NCI-H1092 treated with DMSO at 0.1 percent for 48 hours (cell line): Measurements from ENCODE around the gene METTL24.
"Not testable (repeated sequence)": the region's sequence is repeated elsewhere in the genome, so short reads cannot be mapped to it uniquely, and the experiment has no call there.

ENCODE experiments used
- DNase-seq: peaks from one replicate; lab custom pipeline; 2025; lab: John Stamatoyannopoulos, UW

Gene METTL24

DNA sequence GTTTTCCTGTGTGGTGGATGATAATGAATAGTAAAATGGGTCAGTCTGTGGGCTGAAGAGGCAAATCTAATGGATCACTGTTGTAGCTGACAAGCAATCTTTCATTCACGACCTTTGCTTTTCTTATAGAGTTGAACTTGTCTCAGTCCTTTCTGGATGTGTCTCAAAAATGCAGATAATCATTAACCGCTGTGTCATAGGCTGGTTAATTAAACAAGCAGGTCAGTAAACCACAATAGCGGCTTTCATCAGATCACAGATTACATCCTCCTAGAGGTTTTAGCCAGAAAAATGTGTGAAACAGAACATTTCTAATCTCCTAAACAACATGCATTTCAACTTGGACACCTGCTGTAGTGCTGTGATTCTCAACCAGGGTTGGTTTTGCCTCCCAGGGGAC, 2.5 kb upstream of the METTL24 start:
- no peak for DNase-seq

GRCh38 chr6:110359556-110359955, 1.4 kb upstream of the METTL24 start:
- no peak for DNase-seq

GRCh38 chr6:110358553-110359160, 508 bp upstream of the METTL24 start:
- DNase-seq: no peak

- no peak for DNase-seq
Measured at GRCh38 chr6:110357298-110357663, 868 bp downstream of the METTL24 start.

DNA sequence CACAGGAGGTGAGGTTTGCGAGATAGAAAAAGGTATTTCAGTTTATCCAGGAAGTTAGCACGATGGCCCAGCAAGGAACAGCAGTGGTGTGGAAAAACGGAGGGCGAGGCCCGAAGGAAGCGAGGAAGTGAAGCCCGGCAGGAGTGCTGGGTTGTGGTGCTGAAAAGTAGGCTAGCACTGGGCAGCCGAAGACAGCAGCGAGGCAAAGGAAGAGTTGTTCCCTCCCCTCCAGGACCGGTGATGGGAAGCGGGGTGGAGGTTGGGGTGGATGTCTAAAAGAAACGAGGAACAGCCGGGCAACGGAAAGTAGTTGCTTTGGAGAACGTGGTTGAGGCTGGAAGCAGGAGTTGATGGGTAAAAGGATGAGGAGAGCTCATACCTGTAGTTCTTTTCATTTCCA, 1.4 kb downstream of the METTL24 start:
- DNase-seq: no peak

DNA sequence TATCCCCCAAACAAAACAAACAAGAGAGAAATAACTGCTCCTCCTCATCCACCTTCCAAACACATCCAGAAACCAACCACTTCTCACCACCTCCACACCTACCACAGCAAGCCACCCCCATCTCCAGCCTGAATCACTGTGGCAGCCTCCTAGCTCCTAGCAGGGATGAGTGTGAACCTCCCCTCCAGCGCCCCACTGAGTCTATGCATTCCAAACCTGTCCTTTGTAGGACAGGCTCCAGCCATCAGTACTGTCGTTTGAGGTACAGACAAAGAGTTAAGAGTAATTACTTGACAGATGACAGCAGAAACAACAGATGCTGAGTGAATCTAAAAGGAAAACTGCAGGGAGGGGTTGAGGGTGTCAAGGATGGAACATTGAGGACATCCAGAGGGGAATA, 2.4 kb downstream of the METTL24 start:
- DNase-seq: no peak

- DNase-seq: no peak
Measured at GRCh38 chr6:110355022-110355421, 3.1 kb downstream of the METTL24 start.

GRCh38 chr6:110354153-110354552, 4.0 kb downstream of the METTL24 start:
- no peak for DNase-seq

- no peak for DNase-seq
Measured at GRCh38 chr6:110353457-110354001, 4.6 kb downstream of the METTL24 start.

GRCh38 chr6:110352563-110353262, 5.4 kb downstream of the METTL24 start:
- no peak for DNase-seq

DNA sequence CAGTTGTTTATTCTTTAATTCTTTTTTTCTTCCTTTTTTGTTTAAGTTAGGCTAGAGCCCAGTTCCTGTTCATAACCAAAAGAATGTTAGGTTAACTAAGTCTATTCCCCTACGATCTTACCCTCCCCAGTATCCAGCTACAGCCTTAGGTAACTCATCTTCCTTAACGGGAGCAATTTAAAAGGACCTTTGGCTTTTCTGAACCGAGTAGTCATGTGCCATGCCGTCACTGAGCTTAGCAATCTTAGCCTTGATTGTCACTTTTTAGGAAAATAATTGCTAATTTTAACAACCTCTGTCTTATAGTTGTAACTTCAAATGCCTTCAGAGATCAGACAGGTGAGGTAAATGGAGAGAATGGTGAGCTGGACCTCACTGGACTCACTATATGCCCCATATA, 6.2 kb downstream of the METTL24 start:
- DNase-seq: no peak

DNA sequence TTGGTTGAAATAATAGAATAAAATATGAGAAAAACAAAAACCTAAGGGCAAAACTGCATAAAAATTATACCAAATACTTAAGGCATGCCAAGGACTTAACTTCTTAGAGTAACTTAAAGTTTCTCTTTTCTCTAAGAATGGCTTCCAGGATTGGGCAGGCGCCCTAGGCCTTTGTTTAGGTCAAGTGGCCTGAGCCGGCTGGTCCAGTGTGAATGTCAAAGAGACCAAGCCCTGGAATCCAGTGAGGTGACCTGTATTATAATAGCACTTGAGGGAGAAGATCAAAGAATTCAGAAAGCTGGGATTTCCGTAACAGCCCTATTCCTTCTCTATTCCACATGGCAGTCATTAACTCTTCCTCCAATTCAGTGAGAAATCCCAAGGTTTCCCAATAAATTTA, 6.6 kb downstream of the METTL24 start:
- no peak for DNase-seq

DNA sequence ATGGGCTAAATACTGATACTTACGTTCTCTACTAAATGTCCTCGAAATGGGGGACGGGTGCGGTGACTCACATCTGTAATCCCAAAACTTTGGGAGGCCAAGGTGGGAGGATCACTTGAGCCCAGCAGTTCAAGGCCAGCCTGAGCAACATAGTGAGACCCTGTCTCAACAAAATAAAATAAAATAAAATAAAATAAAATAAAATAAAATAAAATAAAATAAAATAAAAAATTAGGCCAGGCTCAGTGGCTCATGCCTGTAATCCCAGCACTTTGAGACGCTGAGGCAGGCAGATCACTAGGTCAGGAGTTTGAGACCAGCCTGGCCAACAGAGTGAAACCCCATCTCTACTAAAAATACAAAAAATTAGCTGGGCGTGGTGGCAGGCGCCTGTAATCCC, 7.6 kb downstream of the METTL24 start:
- not testable (repeated sequence) for DNase-seq

DNA sequence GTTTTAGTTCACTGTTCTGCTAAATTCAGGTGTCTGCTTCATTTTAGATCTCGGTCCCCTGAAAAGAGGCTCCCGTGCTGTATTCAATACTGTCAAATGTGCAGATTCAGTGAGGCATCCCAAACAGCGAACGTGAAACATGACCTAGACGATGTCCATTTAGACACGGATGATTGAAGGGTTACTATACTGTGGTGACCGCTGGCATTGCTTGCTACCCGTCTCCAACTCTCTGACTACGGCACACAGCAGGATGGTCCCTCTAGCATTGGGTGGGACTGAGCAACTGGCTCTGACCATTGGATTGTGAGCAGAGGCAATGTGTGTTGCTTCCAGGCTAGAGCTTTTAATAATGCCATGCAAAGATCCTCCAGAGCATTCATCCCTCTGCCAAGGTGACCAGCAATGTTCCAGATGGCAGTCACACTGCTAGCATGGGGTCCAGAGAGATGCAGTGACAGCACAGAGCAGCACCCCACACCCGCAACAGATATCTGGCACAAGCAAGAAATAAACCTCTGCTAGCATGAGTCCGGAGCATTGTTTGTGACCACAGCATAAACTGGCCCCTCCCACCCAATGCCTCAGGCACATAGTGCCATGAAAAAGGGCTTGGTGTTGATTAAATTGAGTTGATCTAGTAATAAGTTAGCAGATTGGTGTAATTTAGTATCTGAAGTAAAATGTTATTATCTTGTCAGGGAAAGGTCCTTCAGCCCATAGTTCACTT, 9.0 kb downstream of the METTL24 start:
- DNase-seq: no peak

GRCh38 chr6:110345025-110345424, 13.1 kb downstream of the METTL24 start:
- no peak for DNase-seq

- DNase-seq: no peak
Measured at GRCh38 chr6:110342759-110343158, 15.4 kb downstream of the METTL24 start.

DNA sequence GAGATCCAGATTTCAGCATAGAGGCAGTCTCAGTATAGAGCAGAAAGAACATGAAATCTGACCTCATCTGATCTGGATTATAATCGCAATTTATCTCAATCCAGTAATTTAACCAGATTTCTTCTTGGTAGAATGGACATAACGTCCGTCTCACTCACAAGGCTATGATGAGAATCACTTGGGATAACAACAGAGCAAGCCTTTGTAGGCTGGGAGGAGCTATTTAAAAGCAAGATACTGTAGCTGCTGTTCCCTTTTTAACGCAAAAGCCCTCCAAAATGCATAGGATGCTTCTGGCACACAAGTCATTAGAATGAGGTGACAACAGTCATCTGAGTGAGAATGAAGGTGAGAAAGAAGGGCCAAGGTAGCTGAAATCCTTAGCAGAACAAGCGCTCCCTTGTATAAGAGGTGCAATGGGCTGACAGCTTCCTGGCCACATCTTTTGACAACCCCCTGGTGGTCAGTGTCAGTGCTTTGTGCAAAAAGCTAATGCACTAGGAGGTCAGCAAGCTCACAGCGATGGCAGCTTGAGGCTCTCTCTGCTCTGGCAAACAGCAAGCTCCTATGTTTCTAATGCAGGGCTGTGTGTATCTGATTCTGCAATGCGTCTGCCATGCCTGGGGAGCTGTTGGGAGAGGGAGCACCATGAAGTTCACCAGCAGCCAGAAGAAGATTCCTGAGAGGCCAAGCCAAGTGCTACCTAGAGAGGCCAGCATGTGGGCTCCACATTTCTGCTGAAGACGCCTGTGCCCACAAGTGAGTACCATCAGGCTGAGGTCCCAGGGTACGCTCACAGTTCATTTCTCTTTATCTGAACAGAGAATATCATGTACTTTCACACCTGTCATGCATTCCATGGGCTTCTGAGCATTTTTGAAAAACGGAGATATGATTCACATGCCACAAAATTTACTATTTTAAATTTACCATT, 16.2 kb downstream of the METTL24 start:
- DNase-seq: no peak

- DNase-seq: no peak
Measured at GRCh38 chr6:110341067-110341466, 17.1 kb downstream of the METTL24 start.

- no peak for DNase-seq
Measured at GRCh38 chr6:110340392-110340965, 17.7 kb downstream of the METTL24 start.

DNA sequence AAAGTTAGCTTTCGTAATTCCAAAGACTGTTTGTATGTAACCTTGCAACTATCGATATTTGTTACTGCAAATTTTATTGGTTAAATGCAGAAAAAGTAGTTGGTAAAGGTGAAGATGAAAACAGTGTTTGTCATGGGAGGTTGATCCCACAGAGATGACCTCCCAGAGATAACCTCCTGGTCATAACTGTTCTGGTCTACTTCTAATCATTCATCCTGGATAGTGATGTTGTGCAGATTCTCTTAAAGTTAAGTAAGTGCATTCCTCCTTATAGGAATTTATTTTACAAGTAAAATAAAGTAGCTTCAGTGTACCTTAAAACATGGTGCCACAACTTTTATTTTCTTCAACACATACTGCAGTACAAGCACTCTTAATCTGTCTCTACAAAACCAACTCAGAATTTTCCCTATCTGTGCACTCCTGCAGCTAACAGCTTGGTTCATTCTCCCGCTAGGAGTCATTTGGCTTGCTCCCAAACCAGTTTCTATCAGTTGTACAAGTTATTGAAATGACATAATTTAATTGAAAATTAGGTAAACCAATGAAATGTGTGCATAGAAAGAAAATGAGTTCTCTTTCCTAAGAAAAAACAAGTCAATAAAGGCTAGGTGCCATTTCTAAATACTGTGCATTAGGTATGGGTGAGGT, 19.2 kb downstream of the METTL24 start:
- DNase-seq: no peak

- DNase-seq: no peak
Measured at GRCh38 chr6:110337486-110337885, 20.7 kb downstream of the METTL24 start.
